ENCODE results near the gene EFCC1. TPM values are rescaled to one million over a fixed set of nuclear protein-coding genes. Genes with fewer than 3 reads are reported as not detected.
"Not testable (repeated sequence)": the region's sequence is repeated elsewhere in the genome, so short reads cannot be mapped to it uniquely, and the experiment has no call there.

The EFCC1 gene
- total RNA-seq, 1 donor from 2014 or later, result 0.07 TPM

DNA sequence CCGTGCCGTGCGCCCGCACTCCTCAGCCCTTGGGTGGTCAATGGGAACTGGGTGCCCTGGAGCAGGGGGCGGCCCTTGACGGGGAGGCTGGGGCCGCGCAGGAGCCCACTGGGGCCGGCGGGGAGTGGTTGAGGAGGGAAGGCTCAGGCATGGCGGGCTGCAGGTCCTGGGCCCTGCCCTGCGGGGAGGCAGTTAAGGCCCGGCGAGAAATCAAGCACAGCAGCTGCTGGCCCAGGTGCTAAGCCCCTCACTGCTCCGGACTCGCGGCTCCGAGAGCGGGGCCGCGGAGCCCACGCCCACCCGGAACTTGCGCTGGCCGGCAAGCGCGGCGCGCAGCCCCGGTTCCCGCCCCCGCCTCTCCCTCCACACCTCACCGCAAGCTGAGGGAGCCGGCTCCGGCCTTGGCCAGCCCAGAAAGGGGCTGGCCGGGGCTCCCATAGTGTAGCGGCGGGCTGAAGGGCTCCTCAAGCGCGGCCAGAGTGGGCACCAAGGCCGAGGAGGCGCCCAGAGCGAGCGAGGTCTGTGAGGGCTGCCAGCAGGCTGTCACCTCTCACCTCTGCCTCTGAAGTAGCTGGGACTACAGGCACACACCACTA lies 67.3 kb downstream of the EFCC1 start:
- intact Hi-C loops (cut with micrococcal nuclease), result no loop called here

DNA sequence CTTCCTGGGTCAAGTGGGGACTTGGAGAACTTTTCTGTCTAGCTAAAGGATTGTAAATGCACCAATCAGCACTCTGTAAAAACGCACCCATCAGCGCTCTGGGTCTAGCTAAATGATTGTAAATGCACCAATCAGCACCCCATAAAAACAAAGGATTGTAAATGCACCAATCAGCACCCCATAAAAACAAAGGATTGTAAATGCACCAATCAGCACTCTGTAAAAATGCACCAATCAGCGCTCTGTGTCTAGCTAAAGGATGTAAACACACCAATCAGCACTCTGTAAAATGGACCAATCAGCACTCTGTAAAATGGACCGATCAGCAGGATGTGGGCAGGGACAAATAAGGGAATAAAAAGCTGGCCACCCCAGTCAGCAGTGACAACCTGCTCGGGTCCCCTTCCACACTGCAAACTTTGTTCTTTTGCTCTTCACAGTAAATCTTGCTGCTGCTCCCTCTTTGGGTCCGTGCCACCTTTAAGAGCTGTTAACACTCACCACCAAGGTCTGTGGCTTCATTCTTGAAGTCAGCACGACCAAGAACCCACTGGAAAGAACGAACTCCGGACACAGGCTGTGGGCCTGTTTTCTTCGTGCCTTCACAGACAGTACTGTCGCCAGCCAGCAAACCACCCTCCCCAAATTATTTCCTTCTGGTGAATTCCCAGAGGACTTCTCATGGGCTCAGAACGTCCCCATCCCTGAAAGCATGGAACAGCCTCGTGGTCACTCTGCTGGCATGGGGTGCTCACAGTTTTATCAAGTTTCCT lies 68.4 kb downstream of the EFCC1 start:
- intact Hi-C loops (cut with micrococcal nuclease), result not testable (repeated sequence)

DNA sequence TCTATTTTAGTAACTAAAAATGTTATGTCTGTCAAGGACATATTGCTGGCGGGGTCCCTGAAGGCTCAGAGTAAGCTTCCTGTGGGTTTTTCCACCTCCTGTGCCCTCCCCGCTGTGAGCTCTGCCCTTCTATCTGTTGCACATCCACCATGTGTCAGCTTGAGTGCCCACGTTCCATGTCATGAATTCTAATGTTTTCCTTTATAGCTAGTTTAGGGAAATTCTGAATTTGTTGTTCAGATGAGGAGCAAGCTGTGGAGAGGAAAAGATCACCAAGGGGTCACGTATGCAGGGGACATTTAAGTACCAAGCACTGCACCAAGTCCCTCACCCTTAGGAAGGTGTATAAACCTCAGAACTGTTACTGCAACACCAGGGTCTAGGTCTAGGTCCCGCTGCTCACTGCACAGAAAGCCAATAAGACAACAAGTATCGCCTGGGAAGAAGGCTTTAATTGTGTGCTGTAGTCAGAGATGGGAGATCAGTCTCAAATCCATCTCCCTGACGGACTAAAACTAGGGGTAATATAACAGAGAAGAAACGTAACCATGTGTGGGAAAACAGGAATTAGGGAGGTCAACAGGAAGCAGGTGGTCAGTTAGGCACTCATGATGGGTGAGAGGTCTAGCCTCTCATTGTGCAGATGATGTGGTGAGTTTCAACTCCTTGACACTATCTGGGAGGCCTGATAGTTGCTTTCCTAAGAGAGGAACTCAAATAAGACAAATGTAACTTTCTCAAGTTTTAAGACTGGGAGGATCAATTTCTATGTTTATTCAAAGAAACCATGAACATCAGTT lies 69.2 kb downstream of the EFCC1 start:
- intact Hi-C loops (cut with micrococcal nuclease), result no loop called here

DNA sequence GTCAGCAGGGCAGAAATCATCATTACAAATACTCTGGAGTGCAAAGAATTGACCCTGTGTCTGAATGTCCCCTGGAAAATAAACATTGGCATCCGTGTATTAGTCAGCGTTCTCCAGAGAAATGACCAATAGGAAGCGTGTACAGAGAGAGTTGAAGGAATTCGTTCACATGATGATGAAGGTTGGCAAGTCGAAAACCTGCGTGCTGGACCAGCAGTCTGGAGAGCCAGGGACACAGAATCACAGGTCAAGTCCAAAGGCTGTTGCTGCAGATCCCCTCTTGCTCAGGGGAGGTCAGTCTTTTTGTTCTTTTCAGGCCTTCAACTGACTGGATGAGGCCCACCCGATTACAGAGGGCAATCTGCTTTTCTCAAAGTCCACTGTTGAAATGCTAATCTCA lies 76.1 kb downstream of the EFCC1 start:
- intact Hi-C loops (cut with micrococcal nuclease), result no loop called here

DNA sequence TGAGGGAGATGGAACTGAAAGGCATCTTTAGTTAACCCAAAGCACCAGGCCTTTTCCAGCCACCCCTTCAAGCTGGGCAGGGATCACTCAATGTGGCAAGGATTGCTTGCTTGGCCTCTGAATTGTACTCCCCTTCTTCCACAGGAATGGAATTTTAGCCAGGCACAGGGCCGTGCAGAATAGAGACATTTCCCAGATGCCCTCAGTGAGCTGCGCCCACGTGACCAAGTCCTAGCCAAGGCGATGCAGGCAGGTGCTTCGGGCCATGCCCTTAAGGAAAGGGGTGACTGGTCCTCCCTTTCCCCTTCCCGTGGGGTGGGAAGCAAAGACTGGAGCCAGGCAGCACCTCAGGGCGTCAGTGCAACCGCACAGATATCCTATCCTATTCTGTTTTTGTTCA lies 77.4 kb downstream of the EFCC1 start:
- intact Hi-C loops (cut with micrococcal nuclease), result no loop called here

DNA sequence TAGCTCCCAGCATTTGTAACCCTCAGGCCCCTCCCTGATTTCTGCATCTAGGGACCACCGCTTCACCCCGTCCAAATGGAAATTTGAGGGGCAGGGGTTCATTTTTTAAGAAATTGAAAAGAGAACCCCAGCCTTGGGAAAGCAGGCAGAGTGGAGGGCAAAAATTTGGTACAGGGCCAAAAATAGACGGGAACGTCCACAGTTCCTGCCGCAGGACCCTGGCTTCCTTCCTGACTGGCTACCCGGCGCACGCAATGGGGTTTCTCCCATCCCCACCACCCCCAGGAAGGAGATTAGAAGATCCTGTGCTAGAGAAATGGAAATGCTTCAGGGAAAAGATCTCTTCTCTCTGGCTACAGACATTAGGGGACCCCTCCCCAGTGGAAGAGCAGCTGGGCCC lies 80.4 kb downstream of the EFCC1 start:
- intact Hi-C loops (cut with micrococcal nuclease), result no loop called here

DNA sequence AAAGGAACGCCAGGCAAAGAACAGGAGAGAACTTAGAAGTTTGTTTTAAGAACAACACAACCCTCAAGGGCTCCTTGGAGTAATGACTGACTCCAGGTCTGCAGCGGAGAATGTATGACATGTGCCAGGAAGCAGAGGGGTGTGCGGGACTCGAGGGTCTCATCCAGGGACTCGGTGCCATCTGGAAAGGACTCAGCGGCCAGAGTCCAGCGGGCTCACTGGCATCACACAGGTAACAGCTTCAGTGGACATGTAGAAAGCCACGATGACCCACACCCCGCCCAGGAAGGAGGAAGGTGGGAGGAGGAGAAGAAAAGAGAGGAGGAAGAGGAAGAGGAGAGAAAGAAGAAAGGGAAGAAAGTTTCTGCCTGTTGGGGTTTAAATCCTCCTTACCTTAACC lies 80.9 kb downstream of the EFCC1 start:
- intact Hi-C loops (cut with micrococcal nuclease), result no loop called here

DNA sequence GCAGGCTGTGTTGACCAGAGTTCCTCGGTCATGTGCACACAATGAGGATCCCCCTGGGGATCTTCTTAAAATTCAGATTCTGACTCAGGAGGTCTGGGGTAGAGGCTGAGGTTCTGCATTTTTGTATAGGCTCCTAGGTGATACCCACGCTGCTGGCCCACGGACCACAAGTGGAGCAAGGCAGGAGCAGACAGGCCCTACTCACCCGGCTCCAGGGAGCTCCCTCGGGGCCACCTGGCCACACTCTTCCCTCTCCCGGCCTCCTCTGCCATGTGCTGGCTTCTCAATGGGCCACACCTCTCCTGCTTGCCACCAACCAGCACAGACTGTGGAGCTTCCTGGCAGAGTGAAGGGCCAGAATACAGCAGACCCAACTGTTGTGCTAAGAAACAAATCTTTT lies 83.4 kb downstream of the EFCC1 start:
- intact Hi-C loops (cut with micrococcal nuclease), result no loop called here

DNA sequence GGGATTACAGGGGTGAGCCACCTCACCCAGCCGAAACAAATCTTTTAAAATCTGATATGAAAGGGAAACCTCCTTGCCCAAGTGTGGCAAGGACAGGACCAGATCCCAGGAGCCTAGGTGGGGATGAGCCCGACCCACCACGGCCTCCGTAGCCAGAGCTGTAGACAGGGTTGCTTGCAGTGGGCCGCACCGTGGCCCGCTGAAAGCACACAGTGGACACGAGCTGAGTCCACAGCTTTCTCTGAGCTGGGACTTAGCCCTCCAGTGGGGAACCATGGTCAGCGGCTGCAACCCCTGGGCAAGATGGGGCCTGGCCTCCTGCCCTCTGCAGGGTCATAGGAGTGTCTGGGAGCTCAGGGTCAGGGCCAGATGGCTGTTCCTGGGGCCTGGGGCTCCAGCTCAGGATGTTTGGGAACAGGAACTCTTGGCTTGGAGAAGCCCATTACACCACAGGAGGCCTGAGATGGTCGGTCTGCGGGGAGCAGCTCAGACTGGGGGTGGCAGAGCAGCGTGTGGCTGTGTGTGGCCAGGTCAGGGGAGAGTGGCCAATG lies 84.1 kb downstream of the EFCC1 start:
- intact Hi-C loops (cut with micrococcal nuclease), result no loop called here

DNA sequence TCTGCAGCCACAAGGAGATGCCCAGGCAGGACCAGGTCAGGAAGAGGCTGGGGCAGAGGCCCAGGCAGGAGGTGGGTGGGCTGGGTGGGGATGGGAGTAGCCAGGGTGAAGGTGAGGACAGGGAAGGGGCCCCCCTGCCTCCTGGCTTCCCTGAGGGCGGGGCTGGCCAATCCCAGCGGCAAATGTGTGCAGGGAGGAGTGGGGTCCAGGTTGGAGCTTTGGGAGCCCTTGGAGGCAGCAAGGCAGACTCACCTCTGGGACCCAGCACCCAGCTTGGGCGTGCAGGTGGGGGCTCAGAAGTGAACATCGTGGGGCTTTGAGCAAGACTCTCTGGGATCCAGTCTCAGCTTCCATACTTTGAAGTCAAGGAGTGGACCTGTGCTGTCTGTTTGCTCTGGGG lies 84.7 kb downstream of the EFCC1 start:
- intact Hi-C loops (cut with micrococcal nuclease), result no loop called here

DNA sequence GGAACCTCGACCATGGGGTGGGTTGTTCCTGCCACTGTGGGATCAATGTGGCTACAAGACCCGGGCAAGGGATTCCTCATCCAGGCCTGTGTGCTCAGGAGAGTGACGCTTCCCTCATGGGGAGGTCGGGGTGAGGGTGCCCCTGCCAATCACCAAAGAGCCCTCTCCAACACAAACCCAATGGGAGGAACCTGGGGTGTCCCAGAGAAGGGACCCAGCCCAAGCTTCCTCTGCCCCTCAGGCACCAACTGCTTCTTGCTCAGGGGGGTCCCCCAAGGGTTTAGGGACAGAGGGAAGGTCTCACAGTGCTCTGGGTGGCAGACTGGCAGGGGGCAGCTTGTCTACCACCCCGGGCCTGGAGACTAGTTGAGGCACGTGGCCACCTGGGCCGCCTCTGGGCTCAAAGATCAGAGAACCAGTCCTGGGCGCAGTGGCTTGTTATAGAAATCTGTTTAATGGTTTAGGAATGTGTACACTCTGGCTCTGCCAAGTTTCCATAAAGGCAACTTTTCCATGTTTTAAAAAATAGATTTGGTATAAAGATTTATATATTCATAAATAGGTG lies 86.1 kb downstream of the EFCC1 start:
- intact Hi-C loops (cut with micrococcal nuclease), result no loop called here

DNA sequence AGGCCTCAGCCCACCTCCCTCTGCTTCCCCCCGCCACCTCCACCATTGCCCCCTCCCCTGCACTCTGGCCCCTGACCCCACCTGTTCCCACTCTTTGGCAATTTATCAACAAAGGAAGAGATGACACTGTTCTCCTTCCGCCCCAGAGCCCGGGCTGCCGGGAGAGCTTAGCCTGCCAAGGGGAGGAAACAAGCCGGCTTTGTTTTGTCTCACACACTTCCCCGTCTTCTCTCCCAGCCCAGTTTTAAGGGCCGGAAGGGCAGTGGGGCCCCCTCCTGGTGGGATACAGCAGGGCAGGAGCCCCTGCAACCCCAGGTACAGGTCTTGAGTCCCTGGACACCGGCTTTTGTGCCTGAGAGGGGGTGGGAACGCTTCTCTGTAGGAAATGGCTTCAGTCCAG lies 86.8 kb downstream of the EFCC1 start:
- intact Hi-C loops (cut with micrococcal nuclease), result not testable (repeated sequence)

DNA sequence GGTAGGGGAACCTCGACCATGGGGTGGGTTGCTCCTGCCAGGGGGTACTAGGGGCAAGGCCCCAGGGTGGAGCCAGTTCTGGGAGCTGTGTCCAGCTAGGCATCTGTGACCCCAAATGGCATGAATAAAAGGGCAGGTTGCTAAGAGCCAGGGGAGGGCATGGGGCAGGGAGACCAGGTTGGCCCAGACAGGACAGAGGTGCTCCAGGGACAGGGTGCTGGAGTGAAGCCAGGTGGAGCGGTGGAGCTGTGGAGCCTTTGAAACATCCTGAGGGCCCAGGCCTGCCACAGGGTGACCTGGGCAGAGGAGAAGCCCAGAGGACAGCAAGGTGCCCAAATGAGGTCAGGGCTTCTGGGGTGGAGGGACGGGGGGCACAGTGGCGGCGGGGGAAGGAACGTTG lies 87.2 kb downstream of the EFCC1 start:
- intact Hi-C loops (cut with micrococcal nuclease), result not testable (repeated sequence)

Other genes with a start within 250 kb of the EFCC1 start
- 64.3 and 66.9 TPM in 2 replicates for gene ACAD9, start 121.7 kb upstream of the EFCC1 start, total RNA-seq
- not detected in 2 replicates for gene CFAP92, start 7.2 kb upstream of the EFCC1 start, total RNA-seq
- gene GP9, start 59.5 kb downstream of the EFCC1 start, total RNA-seq, result not detected in 2 replicates
- 39.8 and 49.0 TPM in 2 replicates for gene RAB43, start 120.5 kb downstream of the EFCC1 start, total RNA-seq
- 58.5 and 66.5 TPM in 2 replicates for gene ISY1, start 159.8 kb downstream of the EFCC1 start, total RNA-seq
- gene CNBP, start 182.6 kb downstream of the EFCC1 start, total RNA-seq, result 328 and 338 TPM in 2 replicates
- gene COPG1, start 248.3 kb downstream of the EFCC1 start, total RNA-seq, result 179 and 191 TPM in 2 replicates